WTC11 (cell line): Measurements from ENCODE around the gene SRI. TPM values are rescaled to one million over a fixed set of nuclear protein-coding genes. Genes with fewer than 3 reads are reported as not detected.

Experiments
- ATAC-seq: fragments of 200-7000 bp; cut with Tn5 transposase; 2 replicates; pipeline ENCODE4 v1.10.0; 2021; ENCODE audit warnings: mild to moderate bottlenecking, moderate library complexity
- CTCF ChIA-PET: fragments of 300-600 bp; sonication (Branson Sonifier 250); formaldehyde crosslinking; loops from one replicate; lab custom pipeline; 2021; ENCODE audit warnings: antibody characterized with exemption; lab: Charles Lee
- POLR2A ChIA-PET: fragments of 350-600 bp; sonication (Branson Sonifier 250); formaldehyde crosslinking; loops from one replicate; lab custom pipeline; 2021; ENCODE audit warnings: antibody characterized with exemption; lab: Charles Lee
- DNase-seq: peaks from one replicate; pipeline ENCODE4 v3.0.0; 2021; ENCODE audit warnings: low spot score
- H3K27ac Mint-ChIP-seq: 2 replicates; pipeline ENCODE4 v1.8.0; 2021; ENCODE audit warnings: mixed read lengths
- H3K27me3 Mint-ChIP-seq: 2 replicates; pipeline ENCODE4 v1.8.0; 2021; ENCODE audit warnings: low read depth, mild to moderate bottlenecking, moderate library complexity, mixed read lengths
- H3K36me3 Mint-ChIP-seq: 2 replicates; pipeline ENCODE4 v1.8.0; 2021; ENCODE audit warnings: mixed read lengths
- H3K4me1 Mint-ChIP-seq: 2 replicates; pipeline ENCODE4 v1.8.0; 2022; ENCODE audit warnings: mixed read lengths
- H3K4me3 Mint-ChIP-seq: 2 replicates; pipeline ENCODE4 v1.8.0; 2021; ENCODE audit warnings: mild to moderate bottlenecking, moderate library complexity, mixed read lengths
- H3K9me3 Mint-ChIP-seq: 2 replicates; pipeline ENCODE4 v1.8.0; 2021; ENCODE audit warnings: mixed read lengths
- ARID4B ChIP-seq: sonication (generic); formaldehyde crosslinking; IDR thresholded peaks from 2 replicates; pipeline ENCODE4 v1.8.0; 2023; ENCODE audit warnings: missing genetic modification reagents, mild to moderate bottlenecking, borderline replicate concordance
- ATF2 ChIP-seq: sonication (generic); formaldehyde crosslinking; IDR thresholded peaks from 2 replicates; pipeline ENCODE4 v1.8.1; 2022; ENCODE audit warnings: low read depth, missing genetic modification reagents, borderline replicate concordance
- ATF3 ChIP-seq: sonication (generic); formaldehyde crosslinking; conservative IDR thresholded peaks from 2 replicates; pipeline ENCODE4 v1.8.1; 2022; ENCODE audit warnings: mild to moderate bottlenecking, missing genetic modification reagents
- ATF6 ChIP-seq: sonication (generic); formaldehyde crosslinking; IDR thresholded peaks from 2 replicates; pipeline ENCODE4 v1.8.1; 2023; ENCODE audit warnings: mild to moderate bottlenecking, missing genetic modification reagents
- IRF1 ChIP-seq: sonication (generic); formaldehyde crosslinking; IDR thresholded peaks from 2 replicates; pipeline ENCODE4 v1.8.0; 2023; ENCODE audit warnings: missing genetic modification reagents
- IRF2 ChIP-seq: sonication (generic); formaldehyde crosslinking; IDR thresholded peaks from 2 replicates; pipeline ENCODE4 v1.8.0; 2022; ENCODE audit warnings: low read depth, missing genetic modification reagents, borderline replicate concordance
- JUN ChIP-seq: sonication (generic); formaldehyde crosslinking; IDR thresholded peaks from 2 replicates; pipeline ENCODE4 v1.8.0; 2023; ENCODE audit warnings: mild to moderate bottlenecking, missing genetic modification reagents
- NR2C2 ChIP-seq: sonication (generic); formaldehyde crosslinking; IDR thresholded peaks from 2 replicates; pipeline ENCODE4 v1.8.0; 2022; ENCODE audit warnings: mild to moderate bottlenecking, missing genetic modification reagents
- OVOL2 ChIP-seq: fragments of 250-450 bp; sonication (Bioruptor Pico); IDR thresholded peaks from 2 replicates; pipeline ENCODE4 v1.9.0; 2021; ENCODE audit warnings: mild to moderate bottlenecking, borderline replicate concordance
- PRDM15 ChIP-seq: sonication (generic); formaldehyde crosslinking; IDR thresholded peaks from 2 replicates; pipeline ENCODE4 v1.8.0; 2022; ENCODE audit warnings: missing genetic modification reagents
- STAT6 ChIP-seq: sonication (generic); formaldehyde crosslinking; conservative IDR thresholded peaks from 2 replicates; pipeline ENCODE4 v1.8.1; 2023; ENCODE audit warnings: mild to moderate bottlenecking, low read depth, missing genetic modification reagents, moderate library complexity
- TCF7 ChIP-seq: sonication (generic); formaldehyde crosslinking; IDR thresholded peaks from 2 replicates; pipeline ENCODE4 v1.8.0; 2022; ENCODE audit warnings: mild to moderate bottlenecking, low read depth, missing genetic modification reagents, moderate library complexity
- TP53 ChIP-seq: sonication (generic); formaldehyde crosslinking; IDR thresholded peaks from 2 replicates; pipeline ENCODE4 v1.8.1; 2023; ENCODE audit warnings: mild to moderate bottlenecking, missing genetic modification reagents
- ZBTB21 ChIP-seq: sonication (generic); formaldehyde crosslinking; IDR thresholded peaks from 2 replicates; pipeline ENCODE4 v1.8.1; 2023; ENCODE audit warnings: mild to moderate bottlenecking, missing genetic modification reagents, borderline replicate concordance
- ZNF317 ChIP-seq: sonication (generic); formaldehyde crosslinking; IDR thresholded peaks from 2 replicates; pipeline ENCODE4 v1.8.1; 2023; ENCODE audit warnings: low read depth, mild to moderate bottlenecking, moderate library complexity, missing genetic modification reagents, borderline replicate concordance
- ZNF425 ChIP-seq: fragments of 250-450 bp; sonication (Bioruptor Pico); conservative IDR thresholded peaks from 2 replicates; pipeline ENCODE4 v1.9.0; 2021; ENCODE audit warnings: mild to moderate bottlenecking
- total RNA-seq: library from RNA; stranded (reverse); gene quantifications from 3 replicates; pipeline ENCODE4 v1.2.3, GENCODE V29; 2021

The SRI gene
- total RNA-seq, 1 experiment from 2014 or later, result 135 TPM

GRCh38 chr7:88204525-88205110, 15.2 kb downstream of the SRI start:
- Mint-ChIP-seq H3K36me3 (peaks cover 58% of the 10 kb centered on the region), H3K9me3 (no peaks in the 10 kb centered on the region), H3K27ac (no peak overlapping the region; the same call in 1 of the 2 replicates), H3K4me3 (no peak overlapping the region), H3K4me1 (peaks cover 37% of the 10 kb centered on the region), H3K27me3 (no peaks in the 10 kb centered on the region)
- TF ChIP-seq ARID4B (CRISPR knock-in tag), result no peak
- TF ChIP-seq ZNF425, result no peak
- no peak for TF ChIP-seq IRF1 (CRISPR knock-in tag)
- TF ChIP-seq ATF3 (CRISPR knock-in tag), result no peak
- TF ChIP-seq TP53, result no peak
- TF ChIP-seq PRDM15, result no peak
- TF ChIP-seq OVOL2 (CRISPR knock-in tag), result no peak
- no peak for TF ChIP-seq ATF2
- no peak for TF ChIP-seq ZBTB21 (CRISPR knock-in tag)
- no peak for DNase-seq
- no peak for ATAC-seq
- ChIA-PET CTCF (no interaction called here), POLR2A (no interaction called here)

GRCh38 chr7:88203401-88203800, 16.4 kb downstream of the SRI start:
- ChIA-PET CTCF (no interaction called here), POLR2A (no interaction called here)
- H3K27ac Mint-ChIP-seq, result no peak overlapping the region
- ATAC-seq (no peak), DNase-seq (no peak)
- peaks cover 40% of the 10 kb centered on the region for H3K4me1 Mint-ChIP-seq
- H3K36me3 Mint-ChIP-seq, result peaks cover 47% of the 10 kb centered on the region
- no peaks in the 10 kb centered on the region for H3K9me3 Mint-ChIP-seq
- no peak overlapping the region for H3K4me3 Mint-ChIP-seq
- no peaks in the 10 kb centered on the region for H3K27me3 Mint-ChIP-seq
- no peak for TF ChIP-seq ZNF317 (CRISPR knock-in tag)
- no peak for TF ChIP-seq JUN (CRISPR knock-in tag)
- no peak for TF ChIP-seq TCF7
- no peak for TF ChIP-seq STAT6 (CRISPR knock-in tag)
- no peak for TF ChIP-seq IRF2
- TF ChIP-seq ATF6 (CRISPR knock-in tag), result no peak
- no peak for TF ChIP-seq NR2C2
